Uterus (tissue), 4 donors: Measurements from ENCODE around the gene FBXW7. TPM values are rescaled to one million over a fixed set of nuclear protein-coding genes. Genes with fewer than 3 reads are reported as not detected.

Experiments used
- DNase-seq, 2 donors: peaks; one replicate each; pipeline ENCODE4 v3.0.0-alpha.2; 2019 to 2020
- H3K27ac ChIP-seq, 2 donors: fragments of 200-600 bp; sonication (generic); 1 replicate in 1 of 2; 2 replicates in 1 of 2; pipeline ENCODE4 v1.5.1; 2016 to 2018
- H3K27me3 ChIP-seq, 2 donors: fragments of 200-600 bp; sonication (generic); one replicate each; pipeline ENCODE4 v1.5.1; 2018 to 2019; ENCODE audit warnings: control low read depth in 1 of 2
- H3K36me3 ChIP-seq, 2 donors: fragments of 200-600 bp; sonication (generic); one replicate each; pipeline ENCODE4 v1.5.1; 2019; ENCODE audit warnings: control low read depth in 1 of 2
- H3K4me1 ChIP-seq, 2 donors: fragments of 200-600 bp; sonication (generic); one replicate each; pipeline ENCODE4 v1.5.1; 2018 to 2019; ENCODE audit warnings: control low read depth in 1 of 2
- H3K4me3 ChIP-seq, 2 donors: fragments of 200-600 bp; sonication (generic); 1 replicate in 1 of 2; 2 replicates in 1 of 2; pipeline ENCODE4 v1.5.1; 2018 to 2019; ENCODE audit warnings: mild to moderate bottlenecking in 1 of 2
- H3K9me3 ChIP-seq, 2 donors: fragments of 200-600 bp; sonication (generic); one replicate each; pipeline ENCODE4 v1.5.1; 2019; ENCODE audit warnings: control low read depth in 1 of 2
- CTCF ChIP-seq, 4 experiments: fragments of 200-600 bp in 2 of 4; fragments of 450-650 bp in 2 of 4; sonication (generic) in 2 of 4; IDR thresholded peaks; one replicate each; pipeline ENCODE4 v1.5.1; 2016 to 2019; ENCODE audit warnings: antibody characterized with exemption in 4 of 4, mild to moderate bottlenecking in 2 of 4, moderate library complexity in 1 of 4
- POLR2A ChIP-seq, 2 donors: fragments of 450-650 bp; IDR thresholded peaks; one replicate each; pipeline ENCODE4 v1.6.1; 2016; ENCODE audit warnings: antibody characterized with exemption in 2 of 2, mild to moderate bottlenecking in 1 of 2, moderate library complexity in 1 of 2
- intact Hi-C: fragments of 100-400 bp; cut with DNase I; formaldehyde crosslinking; loops from one replicate; pipeline ENCODE4 v1.15.1; 2023; ENCODE audit warnings: low total_unique reads
- total RNA-seq, 4 donors: library from RNA; depleted of rRNA in 3 of 4; stranded (reverse); fragments of >200 nt in 3 of 4; gene quantifications; one replicate each; pipeline versions ENCODE4 v1.1.0 to v1.2.4, GENCODE V29; 2014 to 2023
- donor health status: DM: yes; HTN: yes; CAD: no.

Gene FBXW7
- total RNA-seq, 4 donors from 2014 or later, result 50.6 to 152 (median 90.8) TPM

- intact Hi-C loops, result no loop called here
- no peaks in the 10 kb centered on the region for H3K4me1 ChIP-seq
- H3K9me3 ChIP-seq, result no peaks in the 10 kb centered on the region
- TF ChIP-seq POLR2A (IDR thresholded peaks at IDR 0.05) (no peak), CTCF (IDR thresholded peaks at IDR 0.05) (no peak)
- no peak overlapping the region for H3K4me3 ChIP-seq
- DNase-seq, result no peak
- H3K36me3 ChIP-seq, result no peaks in the 10 kb centered on the region
- H3K27me3 ChIP-seq, result no peaks in the 10 kb centered on the region
- H3K27ac ChIP-seq, result no peak overlapping the region
These were observed 92.0 kb downstream of the FBXW7 start for GRCh38 chr4:152443859-152444258.

- Histone ChIP-seq H3K4me3 (no peak overlapping the region), H3K36me3 (no peaks in the 10 kb centered on the region), H3K27ac (no peak overlapping the region), H3K9me3 (no peaks in the 10 kb centered on the region), H3K4me1 (no peaks in the 10 kb centered on the region), H3K27me3 (no peaks in the 10 kb centered on the region)
- TF ChIP-seq POLR2A (IDR thresholded peaks at IDR 0.05), result no peak
- intact Hi-C loops, result no loop called here
- no peak for DNase-seq
These were observed 98.3 kb downstream of the FBXW7 start for GRCh38 chr4:152437561-152437960.

GRCh38 chr4:152436384-152436783, 99.5 kb downstream of the FBXW7 start:
- no peak overlapping the region for H3K4me3 ChIP-seq

GRCh38 chr4:152434011-152434410, 101.9 kb downstream of the FBXW7 start:
- intact Hi-C loops, result no loop called here
- no peaks in the 10 kb centered on the region for H3K36me3 ChIP-seq

More at GRCh38 chr4:152436384-152436783, 99.5 kb downstream of the FBXW7 start:
- no peak for DNase-seq
- Histone ChIP-seq H3K27me3 (no peaks in the 10 kb centered on the region), H3K9me3 (no peaks in the 10 kb centered on the region), H3K36me3 (no peaks in the 10 kb centered on the region), H3K4me1 (no peaks in the 10 kb centered on the region), H3K27ac (no peak overlapping the region)
- no peak for TF ChIP-seq CTCF (IDR thresholded peaks at IDR 0.05)
- no peak for TF ChIP-seq POLR2A (IDR thresholded peaks at IDR 0.05)
- intact Hi-C loops, result no loop called here

GRCh38 chr4:152431784-152432183, 104.1 kb downstream of the FBXW7 start:
- DNase-seq, result no peak
- H3K9me3 ChIP-seq, result no peaks in the 10 kb centered on the region
- intact Hi-C loops, result no loop called here
- TF ChIP-seq POLR2A (IDR thresholded peaks at IDR 0.05) (no peak), CTCF (IDR thresholded peaks at IDR 0.05) (no peak)
- no peak overlapping the region for H3K4me3 ChIP-seq
- H3K4me1 ChIP-seq, result no peaks in the 10 kb centered on the region
- H3K27me3 ChIP-seq, result no peaks in the 10 kb centered on the region
- no peak overlapping the region for H3K27ac ChIP-seq
- H3K36me3 ChIP-seq, result no peaks in the 10 kb centered on the region

More at GRCh38 chr4:152434011-152434410, 101.9 kb downstream of the FBXW7 start:
- no peak for TF ChIP-seq POLR2A (IDR thresholded peaks at IDR 0.05)
- TF ChIP-seq CTCF (IDR thresholded peaks at IDR 0.05), result no peak
- H3K9me3 ChIP-seq, result no peaks in the 10 kb centered on the region
- no peak overlapping the region for H3K4me3 ChIP-seq
- DNase-seq, result no peak
- no peaks in the 10 kb centered on the region for H3K27me3 ChIP-seq
- H3K4me1 ChIP-seq, result no peaks in the 10 kb centered on the region
- H3K27ac ChIP-seq, result no peak overlapping the region

- no peaks in the 10 kb centered on the region for H3K4me1 ChIP-seq
- H3K27ac ChIP-seq, result no peak overlapping the region
- no peak for DNase-seq
- H3K36me3 ChIP-seq, result no peaks in the 10 kb centered on the region
- intact Hi-C loops, result no loop called here
- no peaks in the 10 kb centered on the region for H3K27me3 ChIP-seq
- H3K9me3 ChIP-seq, result no peaks in the 10 kb centered on the region
- no peak overlapping the region for H3K4me3 ChIP-seq
- no peak for TF ChIP-seq CTCF (IDR thresholded peaks at IDR 0.05)
- no peak for TF ChIP-seq POLR2A (IDR thresholded peaks at IDR 0.05)
These were observed 104.6 kb downstream of the FBXW7 start for GRCh38 chr4:152431291-152431690.
